Activated CD8-positive, alpha-beta memory T cell treated with anti-CD3 and anti-CD28 coated beads for 24 hours (primary cell): ENCODE measurements around the gene CHRNG.
"Not testable (repeated sequence)": the region's sequence is repeated elsewhere in the genome, so short reads cannot be mapped to it uniquely, and the experiment has no call there.

ENCODE experiments used
- DNase-seq: peaks from one replicate; pipeline ENCODE4 v3.0.0-alpha.2; 2020

CHRNG gene

DNA sequence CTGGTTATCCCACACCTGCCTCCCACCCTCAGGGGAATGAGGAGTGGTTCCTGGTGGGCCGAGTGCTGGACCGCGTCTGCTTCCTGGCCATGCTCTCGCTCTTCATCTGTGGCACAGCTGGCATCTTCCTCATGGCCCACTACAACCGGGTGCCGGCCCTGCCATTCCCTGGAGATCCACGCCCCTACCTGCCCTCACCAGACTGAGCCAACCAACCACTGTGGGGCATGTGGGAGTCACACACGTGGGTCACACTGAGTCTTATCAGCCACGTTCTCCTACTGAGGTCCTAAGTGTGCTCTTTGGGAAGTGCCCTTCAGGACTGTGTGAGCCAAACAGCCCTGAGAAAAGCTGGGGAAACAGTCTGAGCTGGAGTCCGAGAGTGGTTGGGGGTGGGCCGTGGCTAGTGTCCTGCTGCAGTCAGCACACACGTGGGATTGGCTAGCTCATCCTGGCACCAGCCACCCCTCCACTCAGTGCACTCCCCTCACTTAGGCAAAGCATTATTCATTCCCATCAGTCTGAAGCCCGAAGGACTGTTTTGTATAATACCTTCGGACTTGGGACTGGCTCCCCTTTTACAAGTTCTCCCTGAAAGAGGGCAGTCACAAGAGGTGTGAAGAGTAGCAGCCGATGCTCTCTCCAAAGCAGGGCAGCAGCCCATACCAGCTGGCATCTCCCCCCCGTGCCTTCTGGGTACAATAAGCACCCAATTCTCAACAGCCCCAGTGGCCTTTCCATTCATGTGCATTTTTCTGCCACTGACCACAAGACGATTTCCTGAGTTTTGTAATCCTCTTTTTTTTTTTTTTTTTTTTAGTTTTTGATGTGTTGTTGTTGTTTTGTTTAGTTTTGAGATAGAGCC lies 6.3 kb downstream of the CHRNG start:
- DNase-seq, result no peak

DNA sequence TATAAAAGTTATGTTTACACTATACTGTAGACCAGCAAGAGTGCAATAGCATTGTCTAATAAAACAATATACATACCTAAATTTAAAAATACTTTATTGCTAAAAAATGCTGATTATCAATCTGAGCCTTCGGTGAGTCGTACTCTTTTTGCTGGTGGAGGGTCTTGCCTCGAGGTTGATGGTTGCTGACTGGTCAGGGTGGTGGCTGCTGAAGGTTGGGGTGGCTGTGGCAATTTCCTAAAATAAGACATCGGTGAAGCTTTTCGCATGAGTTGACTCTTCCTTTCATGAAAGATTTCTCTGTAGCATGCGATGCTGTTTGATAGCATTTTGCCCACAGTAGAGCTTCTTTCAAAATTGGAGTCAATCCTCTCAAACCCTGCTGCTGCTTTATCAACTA lies 8.5 kb downstream of the CHRNG start:
- no peak for DNase-seq

DNA sequence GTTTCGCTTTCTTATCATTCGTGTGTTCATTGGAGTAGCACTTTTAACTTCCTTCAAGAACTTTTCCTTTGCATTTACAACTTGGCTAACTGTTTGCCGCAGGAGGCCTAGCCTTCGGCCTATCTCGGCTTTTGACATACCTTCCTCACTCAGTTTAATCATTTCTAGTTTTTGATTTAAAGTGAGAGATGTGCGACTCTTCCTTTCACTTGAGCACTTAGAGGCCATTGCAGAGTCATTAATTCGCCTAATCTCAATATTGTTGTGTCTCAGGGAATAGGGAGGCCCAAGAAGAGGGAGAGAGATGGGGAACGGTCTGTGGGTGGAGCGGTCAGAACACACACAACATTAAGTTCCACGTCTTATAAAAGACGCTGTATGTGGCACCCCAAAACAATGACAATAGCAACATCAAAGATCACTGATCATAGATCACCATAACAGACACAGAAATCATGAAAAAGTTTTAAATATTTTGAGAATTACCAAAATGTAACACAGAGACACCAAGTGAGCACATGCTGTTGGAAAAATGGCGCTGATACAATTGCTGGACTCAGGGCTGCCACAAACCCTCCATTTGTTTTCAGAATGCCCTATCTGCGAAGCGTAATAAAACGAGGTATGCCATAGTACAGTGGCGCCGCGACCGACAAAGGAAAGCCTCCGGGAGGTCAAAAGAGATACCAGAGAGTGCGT lies 10.3 kb downstream of the CHRNG start:
- no peak for DNase-seq

DNA sequence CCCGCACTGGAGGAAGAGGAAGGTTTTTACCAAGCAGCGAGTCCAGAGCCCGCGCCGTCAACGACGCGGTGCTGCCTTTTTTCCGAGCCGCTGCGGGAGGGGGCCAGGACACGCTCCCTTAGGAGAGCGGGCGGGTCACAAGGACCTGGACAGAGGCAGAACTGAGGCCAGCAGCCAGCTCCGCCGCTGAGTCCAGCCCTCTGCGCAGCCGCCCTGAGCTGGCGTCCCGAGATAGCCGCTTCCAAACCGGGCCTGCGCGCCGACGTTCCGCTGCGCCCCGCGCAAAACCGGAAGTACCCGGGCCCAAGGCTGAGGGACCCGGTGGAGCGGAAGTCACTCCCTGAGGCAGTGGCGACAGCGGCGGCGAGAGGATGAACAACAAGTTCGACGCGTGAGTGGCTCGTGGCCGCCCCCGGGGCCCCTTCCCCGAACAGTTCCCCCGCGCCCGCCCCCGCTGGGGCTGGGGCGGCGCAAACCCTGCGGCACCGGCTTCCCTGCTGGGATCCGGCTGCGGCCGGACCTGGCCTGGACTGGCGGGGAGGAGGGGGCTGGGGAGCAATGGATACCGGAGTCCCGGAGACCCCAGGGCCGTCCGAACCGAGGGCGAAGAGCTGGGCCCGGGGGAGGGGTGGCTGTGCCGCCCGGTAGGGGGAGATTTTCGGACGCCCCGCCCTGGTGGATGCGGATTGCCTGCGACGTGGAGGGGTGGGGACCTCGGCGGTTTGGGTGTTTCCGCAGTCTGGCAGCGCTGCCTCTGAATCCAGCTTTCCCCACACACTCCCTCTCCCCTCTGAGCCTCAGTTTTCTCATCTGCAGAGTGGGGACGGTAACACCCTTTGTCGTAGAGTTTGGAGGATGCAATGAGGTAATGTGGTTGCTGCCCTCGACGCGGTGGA lies 11.1 kb downstream of the CHRNG start, which contains the start of the genes EIF4E2 and TIGD1:
Gene EIF4E2, plus strand, starts transcription at position 336 of the 896 bp plus-strand sequence. Its CDS starts 36 bp downstream, at position 372.
Gene TIGD1, minus strand, starts transcription at position 204 of the 896 bp plus-strand sequence. CDS start 675 bp downstream, outside the sequence.
- peak; percentile 96 for DNase-seq

DNA sequence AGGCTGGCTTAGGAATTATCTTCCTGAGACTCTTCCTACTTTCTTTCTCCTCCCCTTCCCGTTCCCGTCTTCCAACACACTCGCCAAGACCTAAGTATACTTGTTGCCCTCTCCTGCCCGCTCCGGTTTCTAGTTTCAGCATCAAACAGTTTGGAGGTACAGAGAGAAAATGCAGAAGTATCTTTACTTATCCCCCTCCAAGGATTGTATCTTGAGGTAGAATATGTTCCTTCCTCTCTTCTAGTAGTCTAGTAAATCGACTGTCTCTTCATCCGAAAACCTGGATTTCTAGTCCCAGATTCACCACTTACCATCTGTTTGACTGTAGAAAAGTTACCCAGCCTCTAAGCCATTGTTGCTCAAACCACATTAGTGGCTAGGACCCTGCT lies 11.8 kb downstream of the CHRNG start:
- no peak for DNase-seq

DNA sequence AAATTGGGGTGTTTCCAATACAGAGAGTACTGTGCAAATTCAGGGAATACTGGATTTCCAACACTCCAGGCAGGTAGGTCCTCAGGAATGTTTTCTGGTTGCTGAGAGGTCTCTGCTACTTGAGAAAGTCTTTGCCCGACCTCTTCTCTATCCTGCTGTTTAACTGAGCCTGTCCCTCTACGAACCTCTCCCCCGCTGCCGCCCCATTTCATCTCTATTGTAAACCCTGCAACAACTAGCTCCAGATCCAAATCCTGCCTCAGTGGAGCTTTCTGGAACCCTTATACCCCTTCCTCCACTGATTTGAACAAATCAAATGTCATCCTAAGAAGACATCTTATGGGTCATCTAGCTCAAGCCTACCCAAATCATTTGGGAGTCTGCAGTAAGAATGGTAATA lies 12.3 kb downstream of the CHRNG start:
- no peak for DNase-seq

- no peak for DNase-seq
These were observed 16.9 kb downstream of the CHRNG start for GRCh38 chr2:232556426-232556825.

GRCh38 chr2:232562515-232563151 lies 23.1 kb downstream of the CHRNG start:
- DNase-seq, result no peak

DNA sequence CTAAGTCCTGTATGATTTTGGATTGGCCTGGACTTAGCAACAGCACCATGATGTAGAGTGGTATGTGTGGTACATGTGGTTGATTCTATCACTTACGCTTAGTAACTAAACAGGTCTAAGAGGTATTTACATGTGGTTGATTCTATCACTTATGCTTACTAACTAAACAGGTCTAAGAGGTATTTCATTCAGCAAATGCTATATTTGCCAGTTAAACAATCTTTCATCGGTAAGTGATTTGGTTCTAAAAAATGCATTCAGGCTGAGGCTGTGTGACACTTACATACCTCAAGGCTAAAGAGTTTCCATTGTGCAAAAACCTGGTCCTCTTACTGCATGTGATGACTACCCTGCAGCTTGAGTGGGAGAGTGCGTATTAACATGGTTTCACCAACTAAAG lies 24.1 kb downstream of the CHRNG start:
- DNase-seq, result no peak

GRCh38 chr2:232567721-232568120 lies 28.2 kb downstream of the CHRNG start:
- no peak for DNase-seq

DNA sequence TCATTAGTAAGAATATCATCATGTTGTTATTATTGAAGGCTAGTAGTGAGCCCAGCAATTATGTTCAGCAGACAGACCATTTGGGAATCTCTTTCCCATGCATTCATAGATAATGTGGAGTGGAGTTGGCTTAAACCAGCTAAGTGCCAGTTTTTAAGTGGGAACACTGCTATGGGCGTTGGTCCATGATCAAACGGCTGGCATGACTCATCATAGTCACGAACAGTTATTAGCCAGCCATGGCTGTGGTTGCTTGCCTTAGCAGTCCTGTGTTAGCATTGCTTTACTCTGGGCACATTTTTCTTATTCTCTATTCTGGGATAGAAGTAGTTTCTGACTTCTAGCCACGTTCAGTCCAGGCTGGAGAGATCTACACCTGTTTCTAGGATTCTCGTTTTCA lies 28.7 kb downstream of the CHRNG start:
- no peak for DNase-seq

- DNase-seq, result no peak
These were observed 30.0 kb downstream of the CHRNG start for GRCh38 chr2:232569541-232569940.

DNA sequence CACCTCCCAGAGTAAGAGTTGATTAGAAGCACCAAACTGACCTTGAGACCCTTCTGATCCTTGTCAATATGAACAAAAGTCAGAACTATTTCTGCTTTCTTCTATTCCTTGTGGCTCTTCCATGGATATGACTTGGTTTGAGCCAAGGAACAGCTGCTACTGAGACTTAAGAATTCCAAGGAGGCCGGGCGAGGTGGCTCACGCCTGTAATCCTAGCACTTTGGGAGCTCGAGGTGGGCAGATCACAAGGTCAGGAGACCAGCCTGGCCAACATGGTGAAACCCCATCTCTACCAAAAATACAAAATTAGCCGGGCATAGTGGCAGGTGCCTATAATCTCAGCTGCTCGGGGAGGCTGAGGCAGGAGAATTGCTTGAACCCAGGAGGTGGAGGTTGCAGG lies 31.0 kb downstream of the CHRNG start:
- DNase-seq, result not testable (repeated sequence)

DNA sequence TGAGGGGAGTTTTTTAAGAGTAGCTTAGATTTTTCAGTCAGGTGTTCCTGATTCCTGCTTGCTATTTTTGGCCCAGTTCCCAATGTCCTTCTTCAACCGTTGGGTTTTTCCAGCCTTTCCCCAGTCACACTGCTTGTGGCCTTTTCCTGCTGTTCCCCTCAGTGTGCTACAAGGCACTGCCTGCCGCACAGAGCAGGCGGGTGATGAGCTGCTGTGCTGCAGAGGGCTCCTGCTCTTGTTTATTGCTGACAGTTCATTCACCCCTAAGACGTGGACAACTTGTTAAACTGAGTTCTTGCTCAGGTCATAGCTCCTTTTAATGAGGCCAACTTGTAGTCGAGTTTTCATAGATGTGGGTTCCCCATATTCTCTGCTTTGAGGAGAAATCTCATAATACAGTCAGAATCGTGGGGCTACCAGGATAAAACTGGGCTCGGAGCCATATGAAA lies 31.6 kb downstream of the CHRNG start:
- DNase-seq, result no peak

DNA sequence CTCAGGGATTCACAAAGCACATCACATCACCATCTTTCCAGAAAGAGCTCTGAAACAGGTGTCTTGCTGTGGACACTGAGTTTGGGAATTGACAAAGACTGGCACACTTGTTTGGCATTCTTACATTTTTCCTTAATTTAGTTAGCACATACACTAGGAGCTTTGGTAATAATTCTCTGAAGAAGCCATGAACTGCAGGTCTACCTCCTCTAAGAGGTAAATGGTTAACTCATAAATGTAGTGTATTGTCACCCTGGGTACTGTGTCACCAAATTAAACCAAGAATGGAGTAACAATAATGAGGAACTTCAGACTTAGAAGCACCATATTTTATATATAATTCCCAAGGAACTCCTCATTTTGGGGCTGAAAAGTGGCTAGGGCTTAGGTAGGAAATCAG lies 33.5 kb downstream of the CHRNG start:
- DNase-seq, result no peak

DNA sequence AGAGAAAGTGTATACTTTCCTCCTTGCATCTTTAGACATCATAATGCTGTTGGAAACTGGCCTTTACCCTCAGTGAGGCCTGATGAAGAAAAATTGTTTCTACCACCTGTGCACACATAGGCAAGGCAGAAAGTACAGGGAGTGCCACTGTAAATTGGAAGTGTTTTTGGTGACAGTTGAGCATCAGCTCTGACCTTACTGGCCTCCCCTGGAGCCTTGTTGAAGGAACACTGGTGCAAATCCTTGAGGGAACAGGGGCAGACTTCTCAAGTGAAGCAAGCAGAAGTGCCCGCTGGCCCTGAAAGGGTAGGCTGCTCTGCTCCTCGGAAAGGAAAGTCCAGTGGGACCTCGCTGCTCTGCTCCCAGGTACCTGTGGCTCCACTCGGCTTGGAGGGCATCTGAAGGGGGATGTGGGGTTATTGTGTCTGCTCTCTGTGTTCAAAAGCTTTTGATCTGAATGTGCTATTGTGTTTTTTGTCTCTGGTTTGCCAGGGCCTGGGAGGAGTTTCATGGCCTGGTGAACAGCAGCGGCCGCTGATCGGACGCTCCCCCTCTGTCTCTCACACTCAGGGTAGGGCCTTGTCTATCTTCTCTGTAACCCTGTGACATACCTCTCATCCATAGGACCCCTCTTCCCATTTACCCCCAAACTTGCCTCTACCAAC lies 34.4 kb downstream of the CHRNG start:
- DNase-seq, result no peak

DNA sequence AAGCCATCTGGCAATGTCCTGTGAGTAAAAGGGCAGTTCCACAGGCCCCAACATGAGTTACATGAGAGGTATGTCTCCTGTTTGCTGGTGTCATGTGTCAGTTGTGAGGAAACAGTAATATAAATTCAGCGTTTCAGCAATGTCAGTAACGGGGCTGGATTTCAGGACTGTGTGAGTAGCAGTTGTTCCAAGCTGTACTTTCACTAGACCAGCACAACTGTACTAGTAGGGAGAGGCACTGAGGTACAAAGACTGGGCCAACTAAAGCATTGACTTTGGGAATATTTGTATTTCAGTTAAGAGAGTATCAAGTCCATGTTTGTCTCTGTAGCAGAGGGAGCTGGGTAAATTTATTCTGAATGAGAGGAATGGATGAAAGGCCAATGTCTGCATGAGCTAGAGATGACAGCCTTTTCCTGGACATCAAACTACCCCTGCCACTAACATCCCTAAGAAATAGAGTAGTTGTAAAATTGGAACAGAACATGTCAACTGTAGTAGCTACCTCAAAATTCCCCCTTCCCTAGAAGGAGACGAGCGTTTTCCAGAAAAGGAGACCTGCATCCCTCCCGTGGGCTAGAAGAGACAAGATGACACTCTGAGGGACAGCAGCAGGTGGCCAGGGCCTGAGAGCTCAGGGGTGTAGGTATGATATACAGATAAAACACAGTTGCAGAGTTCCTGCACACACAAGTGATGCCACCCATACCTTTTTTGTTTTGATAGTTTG lies 35.3 kb downstream of the CHRNG start:
- DNase-seq, result no peak

DNA sequence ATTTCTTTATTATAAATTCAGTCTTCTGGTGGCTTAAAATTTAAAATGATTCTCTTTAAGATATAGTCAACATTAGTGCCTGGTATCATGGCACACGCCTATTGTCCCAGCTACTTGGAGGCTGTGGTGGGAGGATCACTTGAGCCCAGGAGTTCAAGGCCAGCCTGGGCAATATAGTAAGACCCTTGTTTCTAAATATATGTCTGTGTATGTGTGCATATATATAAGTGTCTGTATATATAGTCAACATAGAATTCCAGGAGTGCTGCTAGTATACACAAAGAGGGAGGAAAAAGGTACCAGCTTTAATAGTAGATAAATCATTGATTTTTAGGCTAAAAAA lies 35.9 kb downstream of the CHRNG start:
- no peak for DNase-seq

GRCh38 chr2:232576995-232577394 lies 37.5 kb downstream of the CHRNG start:
- no peak for DNase-seq

DNA sequence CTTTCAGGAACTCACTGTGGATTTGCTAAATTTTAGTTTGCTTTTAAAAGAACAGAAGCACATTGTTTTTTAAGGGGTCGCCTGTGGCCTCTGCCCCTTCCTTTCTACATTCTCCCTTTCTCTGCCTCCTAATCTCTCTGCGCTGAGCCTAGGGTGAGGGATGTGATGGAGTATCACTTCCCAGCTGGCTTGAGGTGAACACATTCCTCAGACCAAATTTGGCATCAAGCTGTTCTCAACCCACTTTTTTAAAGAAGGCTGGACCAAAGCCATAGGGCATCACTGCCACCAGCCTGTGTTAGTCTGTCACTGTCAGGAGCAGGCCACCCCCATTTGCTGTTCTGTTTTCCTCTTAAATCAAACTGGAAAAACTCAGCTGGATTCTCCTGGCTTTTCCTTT lies 38.3 kb downstream of the CHRNG start:
- DNase-seq, result no peak

DNA sequence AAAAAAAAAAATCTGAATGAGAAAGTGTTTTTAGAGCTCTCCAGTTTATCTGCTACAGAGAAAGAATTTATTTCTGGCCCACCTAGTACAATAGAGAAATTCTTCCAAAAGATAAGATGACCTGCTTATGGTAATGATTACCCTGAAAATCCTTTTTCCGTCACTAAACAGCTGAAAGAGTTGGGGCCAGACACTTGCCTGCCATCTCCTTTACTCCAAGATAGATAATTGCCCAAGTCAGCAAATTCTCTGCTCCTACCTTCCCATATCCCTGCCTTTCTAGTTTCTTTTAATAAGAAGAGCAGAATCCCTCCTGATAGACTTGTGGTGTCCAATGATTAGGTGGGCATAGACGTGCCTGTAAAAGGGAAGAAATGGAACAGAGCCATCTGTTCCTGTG lies 39.1 kb downstream of the CHRNG start:
- no peak for DNase-seq

GRCh38 chr2:232580648-232580981 lies 41.1 kb downstream of the CHRNG start:
- DNase-seq, result no peak
